HG03571 (cell line): ENCODE measurements around the gene TMEM61.
"Not testable (repeated sequence)": the region's sequence is repeated elsewhere in the genome, so short reads cannot be mapped to it uniquely, and the experiment has no call there.

Experiments
- ATAC-seq: cut with Tn5 transposase; IDR thresholded peaks from one replicate; pipeline ENCODE4 v1.9.1; 2021; ENCODE audit not compliant: unreplicated experiment

The TMEM61 gene

GRCh38 chr1:54980528-54981241 lies at the start of gene TMEM61:
TSS of gene TMEM61 (plus strand) at chr1:54980628. CDS start at chr1:54981066, 438 bp downstream.
- no peak for ATAC-seq

GRCh38 chr1:54931275-54931840 lies 49.1 kb upstream of the TMEM61 start:
- no peak for ATAC-seq

GRCh38 chr1:54934081-54934480 lies 46.3 kb upstream of the TMEM61 start:
- ATAC-seq = not testable (repeated sequence)

- no peak for ATAC-seq
Observed at GRCh38 chr1:54934869-54935268, 45.6 kb upstream of the TMEM61 start.

- ATAC-seq = no peak
Observed at GRCh38 chr1:54936791-54937190, 43.6 kb upstream of the TMEM61 start.

GRCh38 chr1:54937469-54937868 lies 43.0 kb upstream of the TMEM61 start:
- ATAC-seq = no peak

GRCh38 chr1:54938955-54939354 lies 41.5 kb upstream of the TMEM61 start:
- not testable (repeated sequence) for ATAC-seq

- ATAC-seq = no peak
Observed at GRCh38 chr1:54940042-54940441, 40.4 kb upstream of the TMEM61 start.

GRCh38 chr1:54942976-54943375 lies 37.5 kb upstream of the TMEM61 start:
- no peak for ATAC-seq

- ATAC-seq = no peak
Observed at GRCh38 chr1:54944610-54945392, 35.6 kb upstream of the TMEM61 start.

GRCh38 chr1:54945393-54945936 lies 35.0 kb upstream of the TMEM61 start:
- ATAC-seq = no peak

GRCh38 chr1:54947540-54947939 lies 32.9 kb upstream of the TMEM61 start:
- ATAC-seq = no peak

- no peak for ATAC-seq
Observed at GRCh38 chr1:54949053-54949452, 31.4 kb upstream of the TMEM61 start.

- ATAC-seq = no peak
Observed at GRCh38 chr1:54950006-54950368, 30.4 kb upstream of the TMEM61 start.

GRCh38 chr1:54950369-54951163 lies 29.9 kb upstream of the TMEM61 start:
- no peak for ATAC-seq

GRCh38 chr1:54951810-54952226 lies 28.6 kb upstream of the TMEM61 start:
- ATAC-seq = no peak

GRCh38 chr1:54952950-54953718 lies 27.3 kb upstream of the TMEM61 start:
- ATAC-seq = no peak

- no peak for ATAC-seq
Observed at GRCh38 chr1:54953846-54954245, 26.6 kb upstream of the TMEM61 start.

- no peak for ATAC-seq
Observed at GRCh38 chr1:54955359-54955758, 25.1 kb upstream of the TMEM61 start.

GRCh38 chr1:54956726-54957125 lies 23.7 kb upstream of the TMEM61 start:
- ATAC-seq = no peak
